ENCODE data around the gene MYH9.

MYH9 gene

GRCh38 chr22:36239401-36240171 is 148.2 kb downstream of the MYH9 start, which contains the start of gene APOL2:
Gene APOL2, minus strand, starts transcription at chr22:36239527. Its CDS starts 6,365 bp downstream, at chr22:36233162.
- H3K4me3 ChIP-seq (ENCODE audit: low read depth, low read length): peak within 1 kb of the TSS; percentile 72
- peak; percentile 79 for DNase-seq (ENCODE audit: low read depth)

GRCh38 chr22:36239150-36239400 is 148.7 kb downstream of the MYH9 start:
- peak overlapping the region; percentile 72 for H3K4me3 ChIP-seq (ENCODE audit: low read depth, low read length)
- no peak for DNase-seq (ENCODE audit: low read depth)

DNA sequence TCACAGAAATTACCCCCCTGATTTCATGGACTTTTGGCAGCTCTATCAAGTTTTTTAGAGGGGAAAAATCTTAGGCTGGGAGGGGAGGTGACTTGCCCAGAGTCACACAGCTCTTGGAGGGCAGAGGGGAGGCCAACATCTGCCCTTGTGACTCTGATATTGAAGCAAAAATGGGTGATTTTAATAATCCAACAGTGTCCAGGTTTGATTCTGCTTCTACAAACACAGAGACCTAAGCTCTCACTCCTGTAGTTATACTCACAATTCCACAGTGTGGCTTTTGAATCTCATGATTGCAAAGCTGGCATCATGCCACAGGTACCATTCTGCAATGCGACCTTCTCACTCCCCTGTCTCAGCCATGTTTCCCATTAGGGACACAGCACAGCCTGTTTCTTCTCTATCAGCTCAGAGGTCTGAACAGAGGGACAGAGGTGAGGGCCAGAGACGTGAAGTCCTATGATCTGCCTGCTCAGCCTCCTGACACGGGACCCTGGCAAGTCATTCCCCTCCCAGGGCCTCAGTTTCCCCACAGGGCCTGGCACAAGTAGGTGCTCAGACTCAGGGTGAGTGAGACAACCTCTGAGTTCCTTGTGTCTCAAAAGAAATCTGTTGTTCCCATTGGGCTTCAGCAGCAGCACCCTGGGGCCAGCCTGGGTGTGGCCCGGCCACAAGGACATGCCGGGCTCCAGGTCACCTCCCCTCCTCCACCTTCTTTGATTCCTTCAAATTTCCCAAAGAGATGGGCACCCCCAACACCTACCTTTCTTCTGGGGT is 149.2 kb downstream of the MYH9 start:
- no peak for DNase-seq (ENCODE audit: low read depth)
- peak overlapping the region; percentile 72 for H3K4me3 ChIP-seq (ENCODE audit: low read depth, low read length)

GRCh38 chr22:36237462-36238372 is 150.1 kb downstream of the MYH9 start:
- no peak for DNase-seq (ENCODE audit: low read depth)
- peak overlapping the region; percentile 72 for H3K4me3 ChIP-seq (ENCODE audit: low read depth, low read length)

- no peak for DNase-seq (ENCODE audit: low read depth)
- no peak overlapping the region for H3K4me3 ChIP-seq (ENCODE audit: low read depth, low read length)
These were observed 151.1 kb downstream of the MYH9 start for GRCh38 chr22:36236388-36237319.

- H3K4me3 ChIP-seq (ENCODE audit: low read depth, low read length): no peak overlapping the region
- DNase-seq (ENCODE audit: low read depth): no peak
These were observed 152.2 kb downstream of the MYH9 start for GRCh38 chr22:36235585-36235984.

DNA sequence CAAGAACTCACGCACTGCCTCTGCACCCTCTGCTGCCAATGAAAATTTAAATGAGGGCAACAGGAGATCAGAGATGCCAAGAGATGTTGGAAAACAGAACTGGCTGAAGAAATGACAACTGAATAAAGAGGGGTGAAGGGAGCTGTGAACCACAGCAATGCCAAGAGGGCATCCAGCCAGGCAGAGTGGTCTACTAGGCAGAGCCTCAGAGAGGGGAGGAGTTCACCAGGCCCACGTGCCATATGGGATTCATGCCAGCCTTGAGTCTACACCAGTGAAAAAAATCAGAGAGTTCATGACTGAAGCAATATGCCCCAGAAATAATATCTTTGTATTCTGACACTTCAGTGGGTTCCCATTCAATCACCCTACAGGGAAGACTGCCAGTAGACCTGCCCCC is 152.8 kb downstream of the MYH9 start:
- no peak overlapping the region for H3K4me3 ChIP-seq (ENCODE audit: low read depth, low read length)
- no peak for DNase-seq (ENCODE audit: low read depth)

DNA sequence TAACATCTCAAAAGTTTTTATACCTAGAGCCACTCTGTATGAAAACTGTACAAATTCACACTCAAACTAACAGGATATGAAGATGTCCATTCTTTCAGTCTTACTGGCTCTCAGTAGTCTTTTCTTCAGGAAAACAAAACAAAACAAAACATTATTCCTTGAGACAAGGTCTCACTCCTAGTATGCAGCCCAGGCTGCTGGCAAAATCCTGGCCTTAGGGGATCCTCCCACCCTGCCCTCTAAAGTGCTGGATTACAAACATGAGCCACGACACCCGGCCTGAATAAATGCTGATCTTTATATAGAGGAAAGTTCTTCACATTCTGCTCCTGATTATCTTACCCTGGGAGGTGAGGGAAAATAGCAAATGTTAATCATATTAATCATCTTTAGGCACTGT is 153.6 kb downstream of the MYH9 start:
- H3K4me3 ChIP-seq (ENCODE audit: low read depth, low read length): no peak overlapping the region
- no peak for DNase-seq (ENCODE audit: low read depth)

GRCh38 chr22:36233796-36234195 is 154.0 kb downstream of the MYH9 start:
- H3K4me3 ChIP-seq (ENCODE audit: low read depth, low read length): no peak overlapping the region

DNA sequence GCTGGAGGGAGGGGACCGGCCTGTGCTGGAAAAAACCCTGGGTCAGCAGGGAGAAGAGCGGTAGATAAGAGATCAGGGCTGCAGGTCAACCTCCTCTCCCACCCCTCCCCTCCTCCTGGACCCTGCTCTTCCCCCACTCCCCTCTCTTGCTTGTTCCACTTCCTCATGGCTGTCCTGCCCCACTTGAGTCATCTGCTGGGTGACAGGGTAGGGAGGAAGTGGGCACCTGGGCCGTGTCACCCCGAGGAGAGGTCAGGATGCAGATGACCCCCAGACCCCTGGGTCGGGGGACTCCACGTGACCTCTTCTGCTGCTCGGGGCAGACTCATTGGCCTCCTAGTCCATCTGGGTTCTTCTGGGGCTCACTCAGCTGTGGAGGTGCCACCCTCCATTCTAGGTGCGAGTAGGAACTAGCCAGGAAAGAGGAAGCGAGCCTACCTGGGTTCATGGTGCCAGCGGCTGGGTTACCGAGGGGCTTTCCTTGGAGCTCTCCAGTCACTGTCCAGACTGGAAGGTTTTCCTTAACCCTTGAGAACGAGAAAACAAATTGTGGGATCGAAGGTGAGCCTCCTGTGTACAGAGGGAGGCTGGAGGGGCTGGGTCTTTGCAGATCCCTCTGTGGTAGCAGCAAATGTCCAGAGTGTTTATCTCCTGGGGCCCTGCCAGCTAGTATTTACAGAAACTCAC is 154.9 kb downstream of the MYH9 start:
- no peak for DNase-seq (ENCODE audit: low read depth)
- no peak overlapping the region for H3K4me3 ChIP-seq (ENCODE audit: low read depth, low read length)

More at GRCh38 chr22:36233796-36234195, 154.0 kb downstream of the MYH9 start:
- no peak for DNase-seq (ENCODE audit: low read depth)
